Lower leg skin (tissue), 4 donors: Measurements from ENCODE around the gene ORC3. TPM values are rescaled to one million over a fixed set of nuclear protein-coding genes. Genes with fewer than 3 reads are reported as not detected.

Experiments used
- DNase-seq, 2 donors: peaks; one replicate each; pipeline ENCODE4 v3.0.0-alpha.2; 2019; ENCODE audit warnings: low spot score in 2 of 2
- H3K4me3 ChIP-seq: fragments of 200-600 bp; sonication (generic); 2 replicates; pipeline ENCODE4 v1.5.1; 2017; ENCODE audit warnings: mild to moderate bottlenecking, low read depth; ENCODE audit not compliant: poor library complexity, severe bottlenecking
- POLR2A ChIP-seq, 2 donors: fragments of 450-650 bp; IDR thresholded peaks; one replicate each; pipeline ENCODE4 v1.6.1; 2016 to 2017; ENCODE audit warnings: antibody characterized with exemption in 2 of 2, mild to moderate bottlenecking in 1 of 2, moderate library complexity in 1 of 2
- WGBS, 2 donors: methylation state at CpG; one replicate each; pipeline ENCODE4 v1.1.5; 2018; 5-methylcytosine and 5-hydroxymethylcytosine counted together
- intact Hi-C: fragments of 100-400 bp; cut with DNase I; formaldehyde crosslinking; loops from one replicate; pipeline ENCODE4 v1.15.0; 2023; ENCODE audit warnings: low total_unique reads
- total RNA-seq, 4 donors: library from RNA; depleted of rRNA; stranded (reverse); fragments of >200 nt; gene quantifications; one replicate each; pipeline ENCODE4 v1.1.0, GENCODE V29; 2016
- TF ChIP-seq, protein P1 (sequence below), 3 donors: fragments of 450-650 bp; IDR thresholded peaks; one replicate each; pipeline ENCODE4 v1.5.1; 2016; ENCODE audit warnings: antibody characterized with exemption in 3 of 3, mild to moderate bottlenecking in 3 of 3, moderate library complexity in 2 of 3

The ORC3 gene
- total RNA-seq, 4 donors from 2014 or later, result 9.9 to 19.1 (median 12.7) TPM

GRCh38 chr6:87628424-87628823, 38.5 kb downstream of the ORC3 start:
- WGBS, 2 donors, result 85 to 94% methylated on average over 2 of the region's 2 CpGs
- H3K4me3 ChIP-seq, result no peak overlapping the region
- intact Hi-C loops, result loop anchor here (10.0 kb wide), 1 partner anchor 1474 kb away; no protein-coding TSS in a partner anchor
- TF ChIP-seq, protein P1, sequence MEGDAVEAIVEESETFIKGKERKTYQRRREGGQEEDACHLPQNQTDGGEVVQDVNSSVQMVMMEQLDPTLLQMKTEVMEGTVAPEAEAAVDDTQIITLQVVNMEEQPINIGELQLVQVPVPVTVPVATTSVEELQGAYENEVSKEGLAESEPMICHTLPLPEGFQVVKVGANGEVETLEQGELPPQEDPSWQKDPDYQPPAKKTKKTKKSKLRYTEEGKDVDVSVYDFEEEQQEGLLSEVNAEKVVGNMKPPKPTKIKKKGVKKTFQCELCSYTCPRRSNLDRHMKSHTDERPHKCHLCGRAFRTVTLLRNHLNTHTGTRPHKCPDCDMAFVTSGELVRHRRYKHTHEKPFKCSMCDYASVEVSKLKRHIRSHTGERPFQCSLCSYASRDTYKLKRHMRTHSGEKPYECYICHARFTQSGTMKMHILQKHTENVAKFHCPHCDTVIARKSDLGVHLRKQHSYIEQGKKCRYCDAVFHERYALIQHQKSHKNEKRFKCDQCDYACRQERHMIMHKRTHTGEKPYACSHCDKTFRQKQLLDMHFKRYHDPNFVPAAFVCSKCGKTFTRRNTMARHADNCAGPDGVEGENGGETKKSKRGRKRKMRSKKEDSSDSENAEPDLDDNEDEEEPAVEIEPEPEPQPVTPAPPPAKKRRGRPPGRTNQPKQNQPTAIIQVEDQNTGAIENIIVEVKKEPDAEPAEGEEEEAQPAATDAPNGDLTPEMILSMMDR (IDR thresholded peaks at IDR 0.05), result no peak
- TF ChIP-seq POLR2A (IDR thresholded peaks at IDR 0.05), result no peak
- no peak for DNase-seq

- TF ChIP-seq, protein P1 (IDR thresholded peaks at IDR 0.05), result no peak
- no peak for TF ChIP-seq POLR2A (IDR thresholded peaks at IDR 0.05)
- DNase-seq, result no peak
- intact Hi-C loops, result loop anchor here (10.0 kb wide), 1 partner anchor 1474 kb away; no protein-coding TSS in a partner anchor
- no peak overlapping the region for H3K4me3 ChIP-seq
These were observed 38.9 kb downstream of the ORC3 start for GRCh38 chr6:87628881-87629280.

- 95 to 96% methylated on average over 1 of the region's 1 CpG for WGBS, 2 donors
- no peak overlapping the region for H3K4me3 ChIP-seq
- no peak for TF ChIP-seq POLR2A (IDR thresholded peaks at IDR 0.05)
- TF ChIP-seq, protein P1 (IDR thresholded peaks at IDR 0.05), result no peak
- intact Hi-C loops, result no loop called here
- DNase-seq, result no peak
These were observed 40.8 kb downstream of the ORC3 start for GRCh38 chr6:87630746-87631145.

- DNase-seq, result no peak
- TF ChIP-seq, protein P1 (IDR thresholded peaks at IDR 0.05), result no peak
- TF ChIP-seq POLR2A (IDR thresholded peaks at IDR 0.05), result no peak
- intact Hi-C loops, result no loop called here
- WGBS, 2 donors, result 74 to 75% methylated on average over 3 of the region's 3 CpGs
- H3K4me3 ChIP-seq, result no peak overlapping the region
These were observed 43.9 kb downstream of the ORC3 start for GRCh38 chr6:87633851-87634250.

DNA sequence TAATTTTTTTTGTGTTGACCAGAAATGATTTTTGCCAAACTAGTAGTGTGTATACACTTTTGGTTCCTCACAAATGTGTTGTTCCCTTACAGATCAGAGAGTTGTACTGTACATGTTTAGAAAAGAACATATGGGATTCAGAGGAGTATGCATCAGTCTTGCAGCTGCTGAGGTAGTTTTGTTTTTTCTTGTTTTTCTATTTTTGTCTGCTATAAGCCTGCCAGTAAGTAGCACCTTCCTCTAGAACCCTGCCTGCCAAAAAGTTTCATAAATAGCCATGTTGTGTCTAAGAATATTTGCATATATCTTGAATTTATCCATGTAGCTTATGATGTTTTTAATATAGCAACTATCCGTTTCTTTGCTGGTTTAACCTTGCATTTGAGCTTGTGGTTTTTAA, 46.4 kb downstream of the ORC3 start:
- DNase-seq, result no peak
- intact Hi-C loops, result no loop called here
- TF ChIP-seq, protein P1 (IDR thresholded peaks at IDR 0.05), result no peak
- no peak for TF ChIP-seq POLR2A (IDR thresholded peaks at IDR 0.05)
- WGBS, 2 donors, result 85 to 95% methylated on average over 1 of the region's 1 CpG
- no peak overlapping the region for H3K4me3 ChIP-seq

DNA sequence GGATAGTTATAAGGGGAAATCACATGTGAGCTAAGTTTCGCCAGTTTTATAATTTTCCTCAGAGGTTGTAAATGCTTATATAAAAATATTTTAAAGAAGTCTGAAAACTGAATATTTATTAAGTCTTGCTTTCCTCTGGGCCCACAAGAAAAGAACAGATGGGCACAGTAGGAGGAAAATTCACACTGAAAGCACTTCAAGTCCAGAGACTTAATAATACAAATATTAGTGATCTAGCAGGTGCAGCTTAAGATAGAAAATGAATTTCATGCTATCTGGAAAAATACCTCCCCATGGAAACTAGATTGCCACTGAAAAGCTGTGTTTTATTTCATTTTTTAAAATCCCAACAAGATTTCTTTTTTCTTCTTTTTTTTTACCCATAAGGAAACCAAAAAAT, 47.2 kb downstream of the ORC3 start:
- no peak overlapping the region for H3K4me3 ChIP-seq
- TF ChIP-seq POLR2A (IDR thresholded peaks at IDR 0.05), result no peak
- TF ChIP-seq, protein P1 (IDR thresholded peaks at IDR 0.05), result no peak
- intact Hi-C loops, result no loop called here
- WGBS, 2 donors, result 97 to 100% methylated on average over 1 of the region's 1 CpG
- no peak for DNase-seq
